ENCODE results near the gene AKAP8L. TPM values are rescaled to one million over a fixed set of nuclear protein-coding genes. Genes with fewer than 3 reads are reported as not detected.
A peak's percentile ranks its signal among the peaks of the same experiment; 100 is the strongest.

Gene AKAP8L
- total RNA-seq, 1 donor: 61.3 TPM

GRCh38 chr19:15432018-15432494 is 13.3 kb upstream of the AKAP8L start:
- no peak for DNase-seq (ENCODE audit: low read depth)
- H3K4me3 ChIP-seq (ENCODE audit: low read depth, low read length): peak overlapping the region; percentile 90
- no peak for TF ChIP-seq CTCF (IDR thresholded peaks at IDR 0.05; ENCODE audit: insufficient read depth, low read depth, low read length)

- no peak for DNase-seq (ENCODE audit: low read depth)
- H3K4me3 ChIP-seq (ENCODE audit: low read depth, low read length): peak overlapping the region; percentile 90
- TF ChIP-seq CTCF (IDR thresholded peaks at IDR 0.05; ENCODE audit: insufficient read depth, low read depth, low read length): no peak
Measured at GRCh38 chr19:15431396-15432017, 12.7 kb upstream of the AKAP8L start.

GRCh38 chr19:15430526-15431120 is 11.8 kb upstream of the AKAP8L start:
- no peak for DNase-seq (ENCODE audit: low read depth)
- no peak overlapping the region for H3K4me3 ChIP-seq (ENCODE audit: low read depth, low read length)

GRCh38 chr19:15429825-15430467 is 11.2 kb upstream of the AKAP8L start:
- H3K4me3 ChIP-seq (ENCODE audit: low read depth, low read length): no peak overlapping the region
- TF ChIP-seq CTCF (IDR thresholded peaks at IDR 0.05; ENCODE audit: insufficient read depth, low read depth, low read length): no peak
- no peak for DNase-seq (ENCODE audit: low read depth)

More at GRCh38 chr19:15430526-15431120, 11.8 kb upstream of the AKAP8L start:
- TF ChIP-seq CTCF (IDR thresholded peaks at IDR 0.05; ENCODE audit: insufficient read depth, low read depth, low read length): no peak

GRCh38 chr19:15428956-15429824 is 10.4 kb upstream of the AKAP8L start:
- DNase-seq (ENCODE audit: low read depth): no peak
- TF ChIP-seq CTCF (IDR thresholded peaks at IDR 0.05; ENCODE audit: insufficient read depth, low read depth, low read length): no peak
- no peak overlapping the region for H3K4me3 ChIP-seq (ENCODE audit: low read depth, low read length)

GRCh38 chr19:15427991-15428471 is 9.2 kb upstream of the AKAP8L start:
- no peak for DNase-seq (ENCODE audit: low read depth)
- no peak overlapping the region for H3K4me3 ChIP-seq (ENCODE audit: low read depth, low read length)
- TF ChIP-seq CTCF (IDR thresholded peaks at IDR 0.05; ENCODE audit: insufficient read depth, low read depth, low read length): no peak

Data from fibroblast of villous mesenchyme (primary cell).